ENCODE measurements around the gene EZH1. TPM values are rescaled to one million over a fixed set of nuclear protein-coding genes. Genes with fewer than 3 reads are reported as not detected.

The EZH1 gene
- total and polyA plus RNA-seq, 10 of the 15 experiments (the other 5 are each of a cell fraction or from before 2014, with no cell fraction given): 6.1 to 43.3 (median 16.8) TPM

GRCh38 chr17:42697108-42697811 lies 47.6 kb downstream of the EZH1 start (continued):
- no peak for TF ChIP-seq TCF7 (IDR thresholded peaks at IDR 0.05; ENCODE audit: borderline replicate concordance)

GRCh38 chr17:42695500-42695899 lies 49.3 kb downstream of the EZH1 start:
- no peak overlapping the region for H3K4me2 ChIP-seq (ENCODE audit: control insufficient read depth, insufficient read depth)
- TF ChIP-seq CBX5 (IDR thresholded peaks at IDR 0.05; ENCODE audit: low read depth): no peak
- TF ChIP-seq HCFC1 (IDR thresholded peaks at IDR 0.05; ENCODE audit: low read length): no peak
- TF ChIP-seq RAD21 (IDR thresholded peaks at IDR 0.05; ENCODE audit: insufficient read depth, low read depth, low read length): no peak
- TF ChIP-seq SREBF1 (IDR thresholded peaks at IDR 0.05; ENCODE audit: low read length): no peak
- TF ChIP-seq HSF1 (IDR thresholded peaks at IDR 0.05; ENCODE audit: low read depth, low read length): no peak
- no peak for TF ChIP-seq ESRRA (IDR thresholded peaks at IDR 0.05; ENCODE audit: low read length)
- TF ChIP-seq ELK1 (IDR thresholded peaks at IDR 0.05; ENCODE audit: low read depth, low read length): no peak
- TF ChIP-seq PML (IDR thresholded peaks at IDR 0.05; ENCODE audit: low read length): no peak
- no peak for TF ChIP-seq TCF3 (IDR thresholded peaks at IDR 0.05; ENCODE audit: borderline replicate concordance, insufficient read depth, low read depth, low read length)
- no peak for TF ChIP-seq RAD51 (IDR thresholded peaks at IDR 0.05)
- TF ChIP-seq CBX3 (IDR thresholded peaks at IDR 0.05; ENCODE audit: borderline replicate concordance, low read depth): no peak
- TF ChIP-seq MTA3 (IDR thresholded peaks at IDR 0.05; ENCODE audit: borderline replicate concordance, low read length): no peak
- no peak for TF ChIP-seq HDAC6 (IDR thresholded peaks at IDR 0.05; ENCODE audit: unreplicated experiment)
- no peak for TF ChIP-seq SKIL (IDR thresholded peaks at IDR 0.05; ENCODE audit: low read depth, poor library complexity, severe bottlenecking)
- no peak for TF ChIP-seq ASH2L (IDR thresholded peaks at IDR 0.05; ENCODE audit: borderline replicate concordance, low read depth)
- no peak overlapping the region for H3K27ac ChIP-seq (ENCODE audit: control insufficient read depth, insufficient read depth)
- H3K36me3 ChIP-seq (ENCODE audit: control insufficient read depth in 2 of 2, insufficient read depth in 2 of 2, low read length in 1 of 2): peaks cover 20 to 34% of the 10 kb centered on the region in 2 experiments
- RAD21 ChIA-PET (ENCODE audit: unreplicated experiment): interaction anchor here (0.6 kb wide), 1 partner anchor 987 kb away, joined by 3 read pairs; no protein-coding TSS in a partner anchor
- ATAC-seq (no peak), DNase-seq (ENCODE audit: low read depth, low spot score) (no peak), FAIRE-seq (no peak)
- no TSS peak for BruUV-seq (replicated peaks)
- no peaks in the 10 kb centered on the region for H4K20me1 ChIP-seq (ENCODE audit: control insufficient read depth, insufficient read depth)
- H3K79me2 ChIP-seq (ENCODE audit: control insufficient read depth, insufficient read depth, low read length): no peaks in the 10 kb centered on the region
- intact Hi-C loops (cut with micrococcal nuclease; ENCODE audit: unreplicated experiment) (no loop called here), in situ Hi-C loops (cut with MboI) (no loop called here)
- POLR2A ChIA-PET: interaction anchor here (0.6 to 1.1 kb wide), 3 partner anchors 29 to 108 kb away, joined by 3 read pairs; no protein-coding TSS in a partner anchor
- no peak overlapping the region for H3K4me3 ChIP-seq
- no peaks in the 10 kb centered on the region for H3K27me3 ChIP-seq (replicated peaks in 1 of 2; ENCODE audit: control insufficient read depth in 2 of 2, insufficient read depth in 2 of 2, low read length in 1 of 2)
- H2AFZ ChIP-seq (ENCODE audit: control insufficient read depth, low read depth, low read length): no peak overlapping the region
- H3K9ac ChIP-seq (ENCODE audit: control insufficient read depth, insufficient read depth, low read length): no peak overlapping the region
- CTCF ChIA-PET: no interaction called here
- 98% methylated on average over 20 of the region's 20 CpGs for WGBS (ENCODE audit: insufficient coverage, insufficient replicate concordance, low lambda C conversion rate, missing lambda C conversion rate)
- SMC1A ChIA-PET (ENCODE audit: uncharacterized antibody, unreplicated experiment): no interaction called here
- no peaks in the 10 kb centered on the region for H3K4me1 ChIP-seq (ENCODE audit: control insufficient read depth, insufficient read depth, low read length)
- no peaks in the 10 kb centered on the region for H3K9me3 ChIP-seq (replicated peaks; ENCODE audit: control insufficient read depth, insufficient read depth, low read length)

All from GM12878 (cell line).